Inflammatory macrophage (primary cell): ENCODE measurements around the gene PLXND1.

Source experiments
- DNase-seq, 2 donors: peaks; one replicate each; pipeline ENCODE4 v3.0.0-alpha.2; 2020 to 2022

The PLXND1 gene

DNA sequence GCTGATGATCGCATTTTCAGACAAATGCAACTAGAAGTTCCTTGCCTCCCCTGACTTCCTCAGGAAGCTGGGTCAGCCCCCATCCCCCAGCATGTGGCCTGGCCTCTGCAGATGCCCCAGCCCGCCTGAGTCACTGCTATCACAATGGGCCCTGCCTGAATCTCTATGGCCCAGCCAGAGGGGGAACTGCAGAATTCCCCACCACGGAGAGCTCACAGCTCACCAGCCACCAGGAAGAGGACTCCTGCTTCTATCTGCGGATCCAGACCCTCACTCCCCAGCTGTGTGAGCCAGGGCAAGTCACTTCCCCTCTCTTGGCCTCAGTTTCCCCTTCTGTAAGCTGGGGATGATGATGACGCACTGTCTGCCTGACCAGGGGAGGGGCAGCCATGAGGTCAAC is 6.9 kb downstream of the PLXND1 start:
- DNase-seq = peak; percentile 94 to 97

DNA sequence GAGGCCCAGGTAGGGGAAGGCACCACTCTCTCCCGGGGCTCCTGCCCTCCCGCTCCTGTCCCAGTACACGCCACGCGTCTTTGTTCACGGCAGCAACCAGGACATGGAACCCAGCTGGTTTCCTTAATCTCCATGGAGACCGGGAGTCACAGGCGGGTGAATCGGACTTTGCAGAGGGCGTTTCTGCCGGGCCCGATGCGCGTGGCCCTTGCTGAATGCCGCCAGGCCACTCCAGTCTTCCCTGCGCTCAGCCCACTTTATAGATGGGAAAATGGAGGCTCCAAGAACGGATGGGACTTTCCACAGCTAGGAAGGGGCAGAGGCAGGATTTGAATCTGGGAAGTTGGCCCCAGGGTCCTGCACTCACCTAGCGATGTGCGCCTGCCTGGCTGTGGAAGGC is 7.4 kb downstream of the PLXND1 start:
- DNase-seq = no peak

- DNase-seq = no peak
Measured at GRCh38 chr3:129598484-129598883, 8.0 kb downstream of the PLXND1 start.

DNA sequence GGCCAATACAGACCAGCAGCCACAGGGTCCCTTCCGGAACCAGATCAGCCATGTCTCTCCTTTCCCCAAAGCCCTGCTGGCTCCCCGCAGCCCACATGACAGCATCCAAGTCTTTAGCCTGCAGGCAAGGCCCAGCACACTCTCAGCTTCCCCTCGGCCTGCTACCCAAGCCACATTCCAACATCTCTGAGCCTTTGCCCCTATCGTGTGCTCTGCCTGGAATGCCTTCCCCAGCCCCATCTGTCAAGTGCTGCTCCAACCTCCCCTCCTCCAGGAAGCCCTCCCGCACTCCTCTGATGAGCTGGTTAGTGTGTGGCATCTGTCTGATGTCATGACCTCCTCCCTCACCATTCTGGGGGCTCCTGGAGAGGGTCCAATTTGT is 8.5 kb downstream of the PLXND1 start:
- DNase-seq = no peak

DNA sequence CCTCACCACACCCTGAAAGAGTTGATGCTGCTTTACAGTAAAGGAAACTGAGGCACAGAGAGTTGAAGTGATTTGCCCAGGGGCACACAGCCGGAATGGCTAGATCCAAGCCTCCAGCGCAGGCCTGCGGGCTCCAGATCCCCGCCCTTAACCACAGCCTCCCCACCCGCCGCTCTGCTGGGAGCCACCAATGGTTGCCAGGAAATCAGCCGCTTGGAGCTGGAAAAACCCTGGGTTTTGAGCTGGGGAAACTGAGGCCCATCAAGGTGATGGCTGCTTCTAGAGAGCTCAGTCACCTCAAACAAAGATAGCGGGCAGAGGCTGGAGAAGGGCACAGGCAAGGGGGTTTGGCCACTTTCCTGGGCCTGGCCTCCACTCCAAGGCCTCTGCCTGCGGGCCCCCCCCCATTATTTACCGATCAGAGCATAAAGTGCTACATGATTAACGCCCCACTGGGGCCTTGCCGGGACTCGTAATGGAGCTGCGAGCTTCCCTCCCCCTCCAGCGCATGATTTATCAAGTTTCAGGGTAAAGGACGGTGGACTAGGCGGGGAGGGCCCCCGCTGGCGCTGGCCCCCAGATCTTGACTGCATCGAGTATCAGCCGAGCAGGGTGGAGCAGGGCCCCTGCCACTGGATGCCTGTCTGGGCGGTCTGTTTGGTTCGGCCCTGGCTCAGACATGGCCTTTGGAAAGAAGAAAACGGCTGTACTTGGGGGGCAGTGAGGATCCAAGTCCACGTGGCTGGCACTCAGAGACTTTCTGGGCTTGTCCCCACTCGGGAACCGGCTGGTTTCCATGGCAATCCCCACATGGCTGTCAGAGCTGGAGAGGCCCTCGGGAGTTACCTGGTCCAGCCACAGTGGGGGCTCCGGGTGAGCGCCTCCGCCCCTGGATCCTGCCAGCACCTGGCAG is 9.1 kb downstream of the PLXND1 start:
- no peak for DNase-seq

- peak; percentile 72 to 82 for DNase-seq
Measured at GRCh38 chr3:129596194-129597086, 10.0 kb downstream of the PLXND1 start.

DNA sequence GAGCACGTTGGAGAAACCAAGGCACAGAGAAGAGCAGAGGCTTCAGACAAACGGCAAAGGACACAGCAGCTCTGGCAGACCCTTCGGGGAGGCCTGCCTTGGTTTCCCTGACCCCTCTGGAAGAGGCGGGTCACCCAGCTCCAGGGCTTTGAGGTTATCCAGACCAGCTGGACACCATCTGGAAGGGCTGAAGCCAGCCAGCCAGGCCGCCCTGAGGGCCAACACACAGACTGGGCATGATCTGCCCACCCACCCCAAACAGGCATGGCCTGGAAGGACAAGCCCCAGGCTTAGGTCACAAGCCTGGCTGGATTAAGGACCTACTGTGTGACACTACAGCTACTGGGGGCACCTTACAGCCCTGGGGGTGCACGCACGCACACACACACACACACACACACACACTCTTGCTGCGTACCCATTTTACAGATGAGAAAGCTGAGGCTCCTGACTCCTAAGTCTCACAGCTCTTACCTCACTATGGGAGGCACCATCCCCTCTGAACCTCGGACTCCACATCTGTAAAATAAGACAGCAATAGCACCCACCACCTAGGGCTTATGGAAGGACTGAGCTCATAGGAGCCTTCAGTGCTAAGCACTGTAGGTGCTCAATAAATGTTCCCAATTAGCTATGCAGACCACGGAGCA is 10.8 kb downstream of the PLXND1 start:
- no peak for DNase-seq

DNA sequence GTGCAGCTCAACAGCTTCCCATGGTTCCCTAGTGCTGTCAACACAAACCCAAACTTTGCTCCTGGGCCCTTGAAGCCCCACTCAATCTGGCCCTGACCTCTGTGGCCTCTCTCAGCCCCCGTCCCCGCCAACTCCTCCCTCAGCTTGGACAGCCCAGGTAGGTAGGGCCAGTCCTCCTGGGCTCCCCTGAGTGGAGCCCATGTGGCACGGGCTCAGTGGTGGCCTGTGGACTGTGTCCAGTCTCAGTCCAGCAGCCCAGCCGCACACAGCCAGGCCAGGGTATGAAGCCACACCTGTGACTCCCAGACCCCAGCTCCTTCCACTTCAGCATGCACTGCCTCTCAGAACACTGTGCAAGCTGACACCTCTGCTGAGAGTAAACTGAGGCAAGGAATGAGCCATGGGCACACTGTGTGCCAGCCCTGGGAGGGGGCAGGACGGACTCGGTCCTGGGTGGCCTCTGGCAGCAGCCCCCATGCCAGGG is 11.5 kb downstream of the PLXND1 start:
- DNase-seq = no peak

DNA sequence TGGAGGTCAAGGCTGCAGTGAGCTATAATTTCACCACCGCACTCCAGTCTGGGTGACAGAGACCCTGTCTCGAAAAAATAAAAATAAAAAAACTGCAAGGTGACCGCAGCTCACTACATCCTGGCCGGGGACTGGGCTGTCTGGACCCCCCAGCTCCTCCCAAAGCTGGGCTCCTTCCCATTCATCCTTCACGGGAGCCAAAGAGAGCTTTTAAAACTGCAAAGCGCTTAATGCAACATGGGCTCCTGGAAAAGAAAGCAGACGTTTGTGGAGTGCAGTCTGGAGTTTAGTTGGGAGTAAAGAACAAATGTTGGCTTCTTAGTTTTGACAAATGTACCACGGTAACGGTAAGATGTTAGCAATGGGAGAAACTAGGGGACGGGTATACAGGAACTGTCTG is 12.1 kb downstream of the PLXND1 start:
- no peak for DNase-seq

- DNase-seq = peak; percentile 83 to 90
Measured at GRCh38 chr3:129593595-129594339, 12.7 kb downstream of the PLXND1 start.

DNA sequence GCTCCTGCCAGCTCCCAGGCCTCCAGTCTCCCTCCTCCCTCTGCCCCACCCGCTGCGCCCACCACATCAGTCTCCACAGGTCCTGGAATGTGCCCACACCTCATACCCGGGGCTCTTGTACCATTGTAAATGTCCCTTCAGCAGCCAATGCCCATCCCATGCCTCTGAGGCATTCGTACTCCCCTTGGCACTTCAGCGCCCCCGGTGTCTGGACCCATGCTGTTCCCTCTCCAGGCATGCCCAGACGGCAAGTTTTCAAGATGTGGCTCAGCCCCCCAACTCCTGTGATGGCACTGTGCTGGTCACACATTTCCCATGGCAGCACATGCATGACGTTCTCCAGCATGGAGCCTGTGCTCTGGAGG is 13.3 kb downstream of the PLXND1 start:
- no peak for DNase-seq

DNA sequence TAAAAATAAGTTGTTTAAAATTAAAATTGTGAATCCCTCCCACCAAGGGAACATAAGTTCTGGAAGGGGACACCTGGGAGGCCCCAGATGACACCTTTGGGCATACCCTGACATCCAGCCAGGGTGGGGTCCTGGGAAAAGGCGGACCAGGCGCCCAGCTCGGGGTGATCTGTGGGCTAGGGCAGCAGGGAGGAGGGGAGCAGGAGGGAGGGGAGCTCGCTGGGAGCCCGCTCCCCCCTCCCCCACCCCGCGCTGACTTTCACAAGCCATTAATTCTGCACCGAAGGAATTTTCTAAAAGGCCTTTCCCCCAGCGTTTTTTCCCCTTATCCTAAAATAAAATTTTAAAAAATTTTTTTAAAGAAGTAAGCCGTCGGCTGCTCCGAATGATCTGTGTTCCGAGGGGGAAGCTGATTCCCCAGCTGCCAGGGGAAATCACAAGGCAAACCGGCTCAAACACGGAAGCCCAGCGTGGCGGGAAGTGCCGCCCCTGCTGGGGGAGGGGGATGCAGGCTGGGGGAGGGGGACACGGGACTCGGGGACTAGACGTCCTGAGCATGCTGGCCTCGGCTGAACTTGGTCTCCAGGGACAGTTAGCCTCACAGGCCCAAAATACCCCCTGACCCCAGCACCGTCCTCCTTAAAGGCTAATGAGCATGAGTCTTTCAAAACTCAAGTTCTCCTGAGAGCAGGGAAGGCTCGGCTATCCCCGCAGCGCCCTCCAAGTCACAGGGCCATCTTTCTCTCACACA is 13.9 kb downstream of the PLXND1 start:
- peak; percentile 73 to 87 for DNase-seq

- no peak for DNase-seq
Measured at GRCh38 chr3:129591932-129592331, 14.5 kb downstream of the PLXND1 start.

GRCh38 chr3:129590215-129590614 is 16.3 kb downstream of the PLXND1 start:
- no peak for DNase-seq

- no peak for DNase-seq
Measured at GRCh38 chr3:129587566-129588210, 18.8 kb downstream of the PLXND1 start.

GRCh38 chr3:129586746-129587430 is 19.6 kb downstream of the PLXND1 start:
- peak in 1 of 2 donors; percentile 51 for DNase-seq

- DNase-seq = no peak
Measured at GRCh38 chr3:129585949-129586657, 20.4 kb downstream of the PLXND1 start.

DNA sequence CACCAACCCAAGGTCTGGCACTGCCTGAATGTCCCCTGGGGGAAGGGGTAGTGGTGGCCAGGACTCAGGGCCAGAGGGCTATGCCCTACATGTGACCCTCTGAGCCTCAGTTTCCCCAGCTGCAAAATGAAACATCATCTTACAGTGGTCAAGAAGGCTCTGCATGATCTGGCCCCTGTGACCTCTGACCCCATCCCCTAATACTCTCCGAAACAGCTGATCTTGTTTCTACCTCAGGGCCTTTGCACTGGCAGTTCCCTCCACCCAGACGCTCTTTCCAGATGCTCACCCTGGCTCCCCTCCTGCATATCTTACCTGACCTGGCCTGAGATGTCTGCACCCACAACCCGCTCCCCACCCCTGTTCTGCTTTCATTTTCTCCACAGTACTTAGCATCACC is 21.8 kb downstream of the PLXND1 start:
- no peak for DNase-seq

DNA sequence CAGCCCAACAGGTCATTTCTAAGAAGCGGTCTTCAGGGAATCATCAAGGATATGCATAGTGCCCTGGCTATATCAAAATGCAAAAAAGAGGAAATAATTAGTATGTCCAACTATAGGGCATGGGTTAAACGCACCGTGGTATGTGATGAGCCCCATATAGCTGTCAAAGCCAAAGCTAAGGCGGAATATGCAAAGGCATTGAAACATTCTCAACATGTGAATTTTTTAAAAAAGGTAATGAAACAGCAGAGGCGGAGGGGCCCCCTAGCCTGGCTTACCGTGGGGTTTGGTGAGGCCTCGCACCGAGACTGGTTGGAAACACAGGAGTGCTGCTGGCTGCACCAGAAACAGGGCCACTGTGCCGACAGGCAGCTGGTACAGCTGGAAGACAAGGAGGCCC is 23.2 kb downstream of the PLXND1 start:
- no peak for DNase-seq

DNA sequence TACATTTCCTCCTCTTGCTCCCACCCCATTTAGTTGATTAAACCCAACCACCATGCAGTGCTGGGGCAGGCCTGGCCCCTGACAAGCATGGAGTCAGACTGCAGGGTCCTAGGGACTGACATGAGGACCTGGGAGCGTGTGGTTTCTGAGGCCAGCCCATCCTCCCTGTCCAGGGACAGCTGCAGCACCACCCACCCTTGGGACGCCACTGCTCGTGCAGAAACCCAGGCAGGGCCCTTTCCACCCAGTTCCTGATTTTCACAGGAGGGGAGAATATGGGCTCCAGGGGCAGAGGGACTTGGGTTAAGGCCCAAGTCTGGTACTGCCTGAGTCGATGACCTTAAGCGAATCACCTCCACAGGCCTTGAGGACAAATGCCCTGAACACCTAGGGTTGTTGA is 23.7 kb downstream of the PLXND1 start:
- no peak for DNase-seq
